Mammary epithelial cell (primary cell): ENCODE measurements around the gene ANK2.

ENCODE experiments used
- EZH2 ChIP-seq: IDR thresholded peaks from 2 replicates; pipeline ENCODE4 v1.6.1; 2012; ENCODE audit warnings: low read length, inconsistent platforms, borderline replicate concordance
- TF ChIP-seq, protein P1 (sequence below), 2 donors: IDR thresholded peaks in 1 of 2; conservative IDR thresholded peaks in 1 of 2; 2 replicates each; pipeline ENCODE4 v1.5.1; 2011 to 2012; ENCODE audit warnings: inconsistent platforms in 2 of 2, low read length in 2 of 2, mild to moderate bottlenecking in 2 of 2, control low read depth in 1 of 2, low read depth in 1 of 2; ENCODE audit not compliant: insufficient read depth in 1 of 2; ENCODE audit errors: extremely low read depth in 1 of 2

- TF ChIP-seq, protein P1, sequence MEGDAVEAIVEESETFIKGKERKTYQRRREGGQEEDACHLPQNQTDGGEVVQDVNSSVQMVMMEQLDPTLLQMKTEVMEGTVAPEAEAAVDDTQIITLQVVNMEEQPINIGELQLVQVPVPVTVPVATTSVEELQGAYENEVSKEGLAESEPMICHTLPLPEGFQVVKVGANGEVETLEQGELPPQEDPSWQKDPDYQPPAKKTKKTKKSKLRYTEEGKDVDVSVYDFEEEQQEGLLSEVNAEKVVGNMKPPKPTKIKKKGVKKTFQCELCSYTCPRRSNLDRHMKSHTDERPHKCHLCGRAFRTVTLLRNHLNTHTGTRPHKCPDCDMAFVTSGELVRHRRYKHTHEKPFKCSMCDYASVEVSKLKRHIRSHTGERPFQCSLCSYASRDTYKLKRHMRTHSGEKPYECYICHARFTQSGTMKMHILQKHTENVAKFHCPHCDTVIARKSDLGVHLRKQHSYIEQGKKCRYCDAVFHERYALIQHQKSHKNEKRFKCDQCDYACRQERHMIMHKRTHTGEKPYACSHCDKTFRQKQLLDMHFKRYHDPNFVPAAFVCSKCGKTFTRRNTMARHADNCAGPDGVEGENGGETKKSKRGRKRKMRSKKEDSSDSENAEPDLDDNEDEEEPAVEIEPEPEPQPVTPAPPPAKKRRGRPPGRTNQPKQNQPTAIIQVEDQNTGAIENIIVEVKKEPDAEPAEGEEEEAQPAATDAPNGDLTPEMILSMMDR (conservative IDR thresholded peaks at IDR 0.05 in 1 of 2, IDR thresholded peaks at IDR 0.05 in 1 of 2; ENCODE audit: extremely low read depth in 1 of 2, insufficient read depth in 1 of 2, low read depth in 1 of 2, low read length in 2 of 2) = no peak
- no peak for TF ChIP-seq EZH2
Observed at GRCh38 chr4:113012786-113013185, 36.7 kb upstream of the ANK2 start.
